ENCODE results near the gene SHROOM3. TPM values are rescaled to one million over a fixed set of nuclear protein-coding genes. Genes with fewer than 3 reads are reported as not detected.

The SHROOM3 gene
- total and polyA plus RNA-seq, 2 donors (not counting 3 experiments of a cell fraction or from before 2014, with no cell fraction given), result 2.7 to 6.7 TPM

DNA sequence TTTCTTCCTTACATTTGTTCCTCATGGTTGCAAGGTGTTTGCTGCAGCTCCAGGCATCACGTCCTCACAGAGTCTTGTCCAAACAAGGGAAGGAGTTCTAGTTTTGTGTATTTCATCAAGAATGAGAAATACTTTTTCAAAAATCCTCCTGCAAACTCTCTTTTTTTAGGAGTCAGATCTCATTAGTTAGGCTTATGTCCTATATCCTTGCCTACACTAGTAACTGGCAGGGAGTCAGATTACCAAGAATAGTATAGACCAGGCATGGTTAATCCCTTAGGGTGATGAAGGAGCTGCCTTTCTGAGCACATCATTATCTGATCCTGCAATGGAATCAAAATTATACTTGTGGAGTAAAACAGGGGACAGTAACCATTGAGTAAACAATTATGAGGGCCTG, 160.4 kb downstream of the SHROOM3 start:
- intact Hi-C loops (cut with micrococcal nuclease) (no loop called here), dilution Hi-C loops (cut with MboI; ENCODE audit: extremely low pct_ligation_motif_present, low sequenced_read_pairs) (no loop called here)
- no peak for DNase-seq (ENCODE audit: low read depth, low spot score)
- Histone ChIP-seq H3K27me3 (ENCODE audit: control insufficient read depth in 2 of 2, insufficient read depth in 2 of 2, low read length in 2 of 2) (no peaks in the 10 kb centered on the region), H3K4me2 (ENCODE audit: insufficient read depth, low read length) (no peak overlapping the region), H3K9me3 (replicated peaks; ENCODE audit: control insufficient read depth, insufficient read depth, low read length) (no peaks in the 10 kb centered on the region), H3K27ac (ENCODE audit: insufficient read depth, low read depth, low read length) (no peak overlapping the region), H3K9me1 (replicated peaks; ENCODE audit: control insufficient read depth, extremely low read depth, insufficient read depth, low read length) (no peaks in the 10 kb centered on the region), H3K36me3 (ENCODE audit: control insufficient read depth in 2 of 2, extremely low read depth in 1 of 2, insufficient read depth in 2 of 2, low read length in 2 of 2) (no peaks in the 10 kb centered on the region), H4K20me1 (replicated peaks; ENCODE audit: control insufficient read depth, extremely low read depth, insufficient read depth, low read length) (no peaks in the 10 kb centered on the region), H3K9ac (replicated peaks; ENCODE audit: extremely low read depth, insufficient read depth, low read length) (no peak overlapping the region), H3K4me1 (ENCODE audit: control insufficient read depth, extremely low read depth, insufficient read depth, low read length) (no peaks in the 10 kb centered on the region), H3K79me2 (ENCODE audit: control insufficient read depth, insufficient read depth, low read length) (no peaks in the 10 kb centered on the region), H2AFZ (ENCODE audit: low read depth, low read length) (no peak overlapping the region), H3K4me3 (replicated peaks in 1 of 3; ENCODE audit: insufficient read depth in 1 of 3, low read depth in 1 of 3, low read length in 3 of 3) (no peak overlapping the region)
- POLR2A ChIA-PET, result no interaction called here
- no peak for FAIRE-seq
- TF ChIP-seq EZH2 (IDR thresholded peaks at IDR 0.05; ENCODE audit: borderline replicate concordance, low read depth, low read length, severe bottlenecking) (no peak), JUN (IDR thresholded peaks at IDR 0.05; ENCODE audit: borderline replicate concordance, insufficient read depth, insufficient read length, low read depth) (no peak), POLR2A (IDR thresholded peaks at IDR 0.05; ENCODE audit: low read depth, low read length) (no peak), MYC (IDR thresholded peaks at IDR 0.05; ENCODE audit: low read depth, low read length) (no peak), POLR2AphosphoS5 (IDR thresholded peaks at IDR 0.05; ENCODE audit: insufficient read depth, low read depth, low read length) (no peak), GATA2 (IDR thresholded peaks at IDR 0.05; ENCODE audit: insufficient read depth, insufficient read length, low read depth, low read length) (no peak), FOS (IDR thresholded peaks at IDR 0.05; ENCODE audit: borderline replicate concordance, insufficient read depth, low read length) (no peak)
- TF ChIP-seq, protein P1, sequence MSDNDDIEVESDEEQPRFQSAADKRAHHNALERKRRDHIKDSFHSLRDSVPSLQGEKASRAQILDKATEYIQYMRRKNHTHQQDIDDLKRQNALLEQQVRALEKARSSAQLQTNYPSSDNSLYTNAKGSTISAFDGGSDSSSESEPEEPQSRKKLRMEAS (IDR thresholded peaks at IDR 0.05; ENCODE audit: insufficient read depth, insufficient read length), result no peak
- TF ChIP-seq, protein P2, sequence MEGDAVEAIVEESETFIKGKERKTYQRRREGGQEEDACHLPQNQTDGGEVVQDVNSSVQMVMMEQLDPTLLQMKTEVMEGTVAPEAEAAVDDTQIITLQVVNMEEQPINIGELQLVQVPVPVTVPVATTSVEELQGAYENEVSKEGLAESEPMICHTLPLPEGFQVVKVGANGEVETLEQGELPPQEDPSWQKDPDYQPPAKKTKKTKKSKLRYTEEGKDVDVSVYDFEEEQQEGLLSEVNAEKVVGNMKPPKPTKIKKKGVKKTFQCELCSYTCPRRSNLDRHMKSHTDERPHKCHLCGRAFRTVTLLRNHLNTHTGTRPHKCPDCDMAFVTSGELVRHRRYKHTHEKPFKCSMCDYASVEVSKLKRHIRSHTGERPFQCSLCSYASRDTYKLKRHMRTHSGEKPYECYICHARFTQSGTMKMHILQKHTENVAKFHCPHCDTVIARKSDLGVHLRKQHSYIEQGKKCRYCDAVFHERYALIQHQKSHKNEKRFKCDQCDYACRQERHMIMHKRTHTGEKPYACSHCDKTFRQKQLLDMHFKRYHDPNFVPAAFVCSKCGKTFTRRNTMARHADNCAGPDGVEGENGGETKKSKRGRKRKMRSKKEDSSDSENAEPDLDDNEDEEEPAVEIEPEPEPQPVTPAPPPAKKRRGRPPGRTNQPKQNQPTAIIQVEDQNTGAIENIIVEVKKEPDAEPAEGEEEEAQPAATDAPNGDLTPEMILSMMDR (IDR thresholded peaks at IDR 0.05; ENCODE audit: extremely low read depth in 1 of 2, insufficient read depth in 1 of 2, low read depth in 1 of 2, low read length in 2 of 2), result no peak
- CTCF ChIA-PET, result interaction anchor here (1.7 kb wide), 1 partner anchor 91 kb away, joined by 4 read pairs; no protein-coding TSS in a partner anchor
- BruUV-seq (replicated peaks), result no TSS peak

Data from endothelial cell of umbilical vein (primary cell).